Measurements from ENCODE around the gene EP400.
A peak's percentile ranks its signal among the peaks of the same experiment; 100 is the strongest.

Gene EP400

DNA sequence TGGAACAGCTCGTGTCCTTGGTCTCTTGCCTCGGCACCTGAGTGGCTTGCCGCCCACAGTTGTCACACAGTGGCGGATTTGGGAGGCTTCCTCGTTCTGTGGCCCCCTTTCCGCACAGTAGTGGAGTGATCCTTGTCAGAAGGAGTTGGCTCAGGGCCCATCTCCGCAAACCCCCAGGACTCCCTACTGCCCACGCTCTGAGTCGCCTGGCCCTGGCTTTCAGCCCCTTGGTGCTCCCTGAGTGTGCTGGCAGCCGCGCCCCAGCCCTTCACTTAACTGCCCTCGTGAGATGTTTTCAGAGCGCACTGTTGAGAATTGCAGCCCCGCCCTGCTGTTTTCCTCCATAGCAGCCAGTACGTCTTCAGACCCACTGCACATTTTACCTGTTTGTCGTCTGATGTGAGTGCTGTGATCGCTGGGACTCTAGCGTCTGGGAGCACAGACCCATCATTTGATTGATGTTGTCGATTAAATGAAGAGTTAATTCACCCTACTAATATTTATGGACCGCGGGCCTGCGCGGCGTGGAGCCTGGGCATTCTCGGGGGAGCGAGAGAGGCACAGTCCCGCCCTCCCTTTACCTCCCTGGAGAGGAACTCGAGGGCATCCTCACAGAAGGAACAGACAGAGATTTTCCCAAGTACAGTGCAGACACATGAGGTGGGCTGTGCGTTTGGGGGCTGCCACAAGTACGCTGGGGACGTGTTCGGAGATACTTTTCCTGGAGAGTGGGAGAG lies 102.6 kb downstream of the EP400 start:
- no peak for DNase-seq

DNA sequence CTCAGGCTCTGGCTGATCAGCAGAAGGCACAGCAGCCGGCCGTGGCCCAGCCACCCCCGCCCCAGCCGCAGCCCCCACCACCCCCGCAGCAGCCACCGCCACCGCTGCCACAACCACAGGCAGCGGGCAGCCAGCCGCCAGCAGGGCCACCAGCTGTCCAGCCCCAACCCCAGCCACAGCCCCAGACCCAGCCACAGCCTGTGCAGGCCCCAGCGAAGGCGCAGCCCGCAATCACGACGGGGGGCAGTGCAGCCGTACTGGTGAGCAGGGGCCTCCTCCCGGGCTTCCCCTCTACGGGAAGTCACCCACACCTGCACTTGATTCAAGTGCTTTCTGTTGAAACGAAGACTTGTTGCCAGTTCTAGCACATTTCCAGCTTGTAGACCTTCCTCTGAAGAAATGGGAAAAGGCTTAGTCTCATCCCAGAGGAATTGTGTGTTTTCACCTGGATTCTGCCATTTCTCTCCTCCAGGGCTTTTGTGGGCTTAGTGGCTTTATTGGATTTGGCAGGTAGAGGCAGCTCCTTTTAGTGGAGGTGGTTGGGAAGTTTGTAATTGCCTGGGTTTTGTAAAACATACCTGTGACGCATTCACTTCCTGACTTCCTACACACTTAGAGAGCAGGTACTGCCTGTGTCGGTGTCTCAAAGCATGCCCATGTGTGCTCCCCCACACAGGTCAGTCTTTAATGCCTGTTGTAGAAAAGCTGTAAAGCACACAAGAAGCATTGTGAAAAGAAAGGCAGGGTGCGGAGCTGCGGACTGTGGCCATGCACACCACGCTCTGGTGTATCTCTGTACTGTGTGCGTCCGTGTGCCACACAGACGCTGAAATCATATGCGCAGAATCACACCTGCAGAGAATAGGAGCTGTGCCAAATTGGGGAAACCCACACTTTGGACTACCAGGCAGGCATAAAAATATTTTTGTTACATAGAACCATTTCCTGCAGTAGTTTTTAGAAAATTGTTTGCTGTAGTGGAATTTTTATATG lies 103.9 kb downstream of the EP400 start:
- DNase-seq: no peak

DNA sequence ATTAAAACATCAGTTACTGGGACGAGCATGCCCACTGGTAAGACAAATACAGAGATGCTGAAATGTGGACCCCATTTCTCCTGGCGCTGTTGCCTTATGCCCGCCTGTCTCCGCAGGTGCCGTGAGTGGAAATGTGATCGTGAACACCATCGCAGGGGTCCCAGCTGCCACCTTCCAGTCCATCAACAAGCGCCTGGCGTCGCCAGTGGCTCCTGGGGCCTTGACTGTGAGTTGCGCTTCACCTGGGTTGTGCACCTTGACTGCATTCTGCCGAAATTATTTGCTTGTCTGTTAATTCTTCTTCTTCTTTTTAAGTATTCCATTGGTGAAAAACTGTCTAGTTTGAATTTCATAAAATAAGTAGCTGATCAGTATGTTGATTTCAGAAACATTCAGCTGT lies 105.2 kb downstream of the EP400 start:
- DNase-seq: no peak

DNA sequence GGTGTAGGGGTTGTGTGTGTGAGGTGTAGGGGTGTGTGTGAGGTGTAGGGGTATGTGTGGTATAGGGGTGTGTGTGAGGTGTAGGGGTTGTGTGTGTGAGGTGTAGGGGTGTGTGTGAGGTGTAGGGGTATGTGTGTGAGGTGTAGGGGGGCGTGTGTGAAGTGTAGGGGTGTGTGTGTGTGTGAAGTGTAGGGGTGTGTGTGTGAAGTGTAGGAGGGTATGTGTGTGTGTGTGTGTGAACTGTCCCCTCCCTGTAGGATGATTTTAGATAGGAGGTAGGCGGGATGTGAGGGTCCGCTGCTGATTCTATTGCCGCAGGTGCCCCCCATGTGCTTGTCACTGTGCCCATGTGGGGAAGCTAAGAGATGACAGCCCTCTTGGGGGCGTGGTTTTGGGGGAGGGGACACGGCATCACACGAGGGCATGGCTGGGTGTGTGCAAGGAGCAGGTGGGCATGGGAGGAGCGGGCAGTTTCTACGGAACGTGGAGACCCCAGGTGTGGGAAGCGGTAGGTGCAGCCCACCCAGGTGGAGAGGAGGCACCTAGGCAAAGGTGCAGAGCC lies 105.9 kb downstream of the EP400 start:
- peak; percentile 36 for DNase-seq

DNA sequence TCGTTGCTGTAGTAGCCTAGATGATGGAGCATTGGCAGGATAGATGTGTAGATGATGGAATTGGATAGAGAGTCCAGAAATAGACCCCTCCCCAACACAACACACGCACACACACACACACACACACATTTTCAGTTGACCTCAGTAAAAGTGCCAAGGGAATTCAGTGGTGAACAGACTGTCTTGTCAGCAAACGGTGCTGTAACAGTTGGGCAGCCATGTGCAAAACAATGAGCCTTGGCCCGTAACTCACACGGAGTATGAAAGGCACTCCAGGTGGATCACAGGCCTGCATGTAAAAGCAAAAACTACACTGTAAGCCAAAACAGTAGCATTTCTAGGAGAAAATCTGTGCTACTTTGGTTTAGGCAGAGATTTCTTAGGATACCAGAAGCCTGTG lies 106.6 kb downstream of the EP400 start:
- peak; percentile 6 for DNase-seq

DNA sequence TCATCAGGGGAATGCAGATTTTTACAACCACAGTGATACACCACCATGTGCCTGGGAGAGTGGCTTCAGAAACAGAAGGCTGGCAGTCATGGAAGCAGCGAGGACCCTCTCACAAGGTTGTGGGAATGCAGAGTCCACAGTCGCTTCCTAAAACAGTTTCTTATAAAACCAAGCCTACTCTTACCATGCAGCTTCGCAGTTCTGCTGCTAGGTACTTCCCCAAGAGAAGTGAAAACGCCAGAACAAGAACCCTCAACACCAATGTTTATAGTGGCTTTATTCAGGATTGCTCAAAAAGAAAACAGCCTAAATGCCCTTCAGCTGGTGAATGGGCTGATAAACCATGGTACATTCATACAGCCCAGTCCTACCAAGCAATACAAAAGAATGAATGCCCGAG lies 107.2 kb downstream of the EP400 start:
- peak; percentile 33 for DNase-seq

DNA sequence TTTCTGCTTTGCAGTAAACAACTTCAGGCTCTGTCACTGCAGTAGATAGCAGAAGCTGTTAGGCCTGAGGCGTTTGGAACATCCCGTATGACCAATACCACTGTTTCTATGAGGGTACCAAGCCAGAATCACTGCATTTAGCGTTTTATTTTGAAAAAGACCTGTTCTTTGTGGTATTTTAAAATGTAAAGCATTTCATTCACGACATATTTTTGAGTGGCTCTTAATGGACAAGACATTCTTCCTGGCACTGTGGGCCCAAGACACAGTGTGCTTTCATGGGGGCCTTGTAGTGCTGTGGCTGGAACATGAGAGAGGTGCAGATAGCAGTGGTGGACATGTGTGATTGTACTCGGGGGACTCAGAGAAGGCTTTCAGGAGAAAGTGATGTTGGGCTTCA lies 107.9 kb downstream of the EP400 start:
- DNase-seq: peak; percentile 22

DNA sequence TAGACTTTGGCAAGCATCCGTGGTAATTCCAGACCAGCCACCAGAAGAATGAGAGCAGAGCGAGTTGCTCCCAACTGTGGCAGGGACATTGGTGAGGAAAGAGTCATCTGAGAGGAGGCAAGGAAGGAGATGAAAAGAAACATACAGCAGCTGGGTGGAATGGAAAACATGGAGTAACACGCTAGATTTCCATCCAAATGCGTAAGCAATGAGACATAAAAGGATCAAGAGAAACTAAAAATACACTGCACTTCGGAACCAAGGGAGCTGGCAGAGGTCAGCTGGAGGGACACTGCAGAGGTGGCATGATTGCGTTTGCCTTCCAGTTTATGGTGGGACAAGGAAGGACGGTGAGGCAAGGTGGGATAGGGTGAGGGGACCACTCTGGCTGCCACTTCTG lies 111.5 kb downstream of the EP400 start:
- no peak for DNase-seq

DNA sequence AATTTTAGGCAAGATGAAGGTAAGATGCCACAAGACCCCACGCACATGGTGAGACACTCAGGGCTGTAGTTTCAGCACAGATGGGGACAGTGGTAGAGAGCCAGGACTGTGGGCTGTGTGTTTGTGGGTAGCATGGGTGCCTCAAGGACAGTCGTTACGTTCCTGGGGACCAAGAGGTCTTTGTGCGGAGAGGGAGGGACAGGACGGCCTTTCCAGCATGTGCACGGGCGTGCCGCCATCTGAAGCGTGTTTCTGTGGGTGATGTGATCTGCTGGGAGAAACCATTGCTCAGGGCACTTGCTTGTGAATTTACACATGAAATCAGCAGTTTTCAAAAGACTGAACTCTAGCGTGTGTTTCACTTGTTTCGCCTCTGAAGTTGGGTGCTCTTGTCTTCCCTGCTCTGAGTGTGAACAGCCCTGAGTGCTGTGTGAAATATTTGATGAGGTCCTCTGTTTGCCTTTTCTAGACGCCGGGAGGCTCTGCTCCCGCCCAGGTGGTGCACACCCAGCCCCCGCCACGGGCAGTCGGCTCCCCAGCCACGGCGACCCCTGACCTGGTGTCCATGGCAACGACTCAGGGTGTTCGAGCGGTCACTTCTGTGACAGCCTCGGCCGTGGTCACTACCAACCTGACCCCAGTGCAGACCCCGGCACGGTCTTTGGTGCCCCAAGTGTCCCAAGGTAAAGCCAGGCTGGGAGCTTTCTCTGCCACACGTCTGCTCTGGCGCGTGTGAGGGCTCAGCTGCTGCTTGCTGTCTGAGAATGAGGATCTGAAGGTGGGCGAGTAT lies 112.1 kb downstream of the EP400 start:
- peak; percentile 61 for DNase-seq

DNA sequence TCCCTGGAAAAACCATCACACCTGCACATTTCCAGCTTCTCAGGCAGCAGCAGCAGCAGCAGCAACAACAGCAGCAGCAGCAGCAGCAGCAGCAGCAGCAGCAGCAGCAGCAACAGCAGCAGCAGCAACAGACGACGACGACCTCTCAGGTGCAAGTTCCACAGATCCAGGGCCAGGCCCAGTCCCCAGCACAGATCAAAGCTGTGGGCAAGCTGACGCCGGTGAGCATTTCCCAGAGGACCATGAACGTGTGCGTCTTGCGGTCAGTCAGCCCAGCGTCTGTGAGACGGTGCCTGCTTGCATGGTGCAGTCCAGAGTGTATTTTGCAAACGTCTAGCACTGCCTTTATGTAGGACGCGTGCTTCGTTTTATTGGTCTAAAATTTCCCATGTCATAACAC lies 112.7 kb downstream of the EP400 start:
- peak; percentile 51 for DNase-seq

DNA sequence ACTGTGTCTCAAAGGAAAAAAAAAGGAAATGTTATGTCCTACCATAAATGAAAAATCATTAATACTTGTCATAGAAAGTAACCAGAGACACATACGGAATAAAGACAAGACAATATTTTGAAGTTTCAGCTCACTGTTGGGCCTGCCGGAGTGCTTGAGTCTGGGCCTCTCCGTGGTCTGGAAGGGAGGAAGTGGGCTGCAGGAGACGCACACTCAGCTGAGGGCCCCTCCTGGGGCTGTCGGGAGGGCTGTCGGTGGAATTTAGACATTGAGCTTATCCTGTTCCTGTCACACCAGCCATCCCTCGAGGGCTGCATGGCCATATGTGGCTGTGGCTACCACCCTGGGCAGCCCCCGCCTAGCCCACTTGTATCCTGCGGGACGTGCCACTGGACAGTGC lies 113.7 kb downstream of the EP400 start:
- DNase-seq: peak; percentile 48

DNA sequence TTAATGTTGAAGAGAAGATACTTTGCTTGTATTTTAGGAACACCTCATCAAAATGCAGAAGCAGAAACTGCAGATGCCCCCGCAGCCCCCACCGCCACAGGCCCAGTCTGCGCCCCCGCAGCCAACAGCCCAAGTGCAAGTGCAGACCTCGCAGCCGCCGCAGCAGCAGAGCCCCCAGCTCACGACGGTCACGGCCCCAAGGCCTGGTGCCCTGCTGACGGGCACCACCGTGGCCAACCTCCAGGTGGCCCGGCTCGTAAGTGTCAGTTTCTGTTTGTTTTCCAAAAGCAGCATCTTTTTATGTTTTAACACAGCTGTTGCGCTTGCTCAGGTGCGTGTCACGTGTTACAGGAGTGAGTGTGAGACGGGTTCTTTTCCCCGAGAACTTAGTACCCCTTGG lies 114.9 kb downstream of the EP400 start:
- DNase-seq: no peak

DNA sequence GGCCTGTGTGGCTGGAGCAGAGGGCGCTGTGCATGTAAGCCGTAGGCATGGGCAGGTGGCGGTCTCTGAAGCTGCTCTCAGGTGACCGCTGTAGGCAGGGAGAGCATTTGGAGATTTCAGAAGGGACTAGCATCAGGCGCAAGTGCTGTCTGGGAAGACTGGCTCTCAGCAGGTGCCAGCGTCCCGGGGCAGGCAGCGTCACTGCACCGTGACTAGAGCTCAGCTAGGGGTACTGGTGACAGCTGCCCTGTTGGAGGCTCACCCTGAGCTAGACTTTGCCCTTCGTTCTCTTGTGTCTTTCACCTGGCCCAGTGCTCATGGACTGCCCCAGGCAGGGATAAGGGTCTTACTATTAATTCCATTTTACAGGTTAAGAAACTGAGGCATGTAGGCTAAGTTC lies 115.5 kb downstream of the EP400 start:
- no peak for DNase-seq

DNA sequence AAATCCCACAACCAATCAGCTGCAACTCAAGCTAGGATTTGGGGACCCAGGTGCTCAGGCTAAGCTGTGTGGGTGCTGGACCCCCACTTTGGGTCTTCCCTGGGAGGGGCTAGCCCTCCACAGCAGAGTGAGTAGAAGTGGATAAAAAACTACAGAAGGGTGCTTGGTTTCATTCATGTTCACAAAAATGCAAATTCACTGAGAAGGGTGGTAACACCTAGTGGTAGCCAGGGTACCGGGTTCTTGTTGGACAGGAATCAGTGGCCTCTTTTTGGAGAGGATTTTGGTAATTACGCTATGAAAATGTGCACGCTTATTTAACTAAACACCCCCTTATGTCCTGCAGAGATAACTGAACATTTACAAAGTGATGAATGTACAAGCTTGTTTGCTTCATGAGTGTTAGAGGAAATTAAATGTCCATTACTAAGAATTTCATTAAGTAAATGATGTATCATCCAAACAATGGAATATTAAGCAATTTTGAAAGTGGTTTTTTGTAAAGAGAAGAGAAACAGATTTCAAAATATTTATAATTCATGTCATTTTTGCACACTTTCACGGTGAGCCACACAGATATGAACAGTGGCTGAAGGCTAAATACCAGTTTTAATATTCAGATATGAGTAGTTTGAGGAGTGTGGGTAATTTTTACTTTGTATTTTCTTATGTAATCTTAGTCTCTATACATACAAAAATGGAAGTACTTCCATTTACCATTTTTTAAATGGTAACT lies 116.0 kb downstream of the EP400 start:
- peak; percentile 39 for DNase-seq

DNA sequence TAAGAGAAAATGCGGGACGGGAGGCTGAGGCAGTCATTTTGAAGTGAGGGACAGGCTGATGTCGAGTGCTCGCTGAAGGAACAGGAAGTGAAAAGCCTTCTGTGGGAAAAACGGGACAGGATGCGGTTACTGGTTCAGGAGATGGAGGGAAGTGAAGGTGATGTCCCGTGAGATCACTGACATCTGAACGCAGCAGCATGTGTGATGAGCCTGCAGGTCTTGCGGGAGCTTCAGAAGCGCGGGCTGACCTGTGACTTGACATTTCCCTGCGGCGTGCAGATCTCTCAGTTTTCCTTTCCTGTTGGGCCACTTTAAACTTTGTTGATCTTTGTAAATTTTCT lies 116.6 kb downstream of the EP400 start:
- peak; percentile 68 for DNase-seq

DNA sequence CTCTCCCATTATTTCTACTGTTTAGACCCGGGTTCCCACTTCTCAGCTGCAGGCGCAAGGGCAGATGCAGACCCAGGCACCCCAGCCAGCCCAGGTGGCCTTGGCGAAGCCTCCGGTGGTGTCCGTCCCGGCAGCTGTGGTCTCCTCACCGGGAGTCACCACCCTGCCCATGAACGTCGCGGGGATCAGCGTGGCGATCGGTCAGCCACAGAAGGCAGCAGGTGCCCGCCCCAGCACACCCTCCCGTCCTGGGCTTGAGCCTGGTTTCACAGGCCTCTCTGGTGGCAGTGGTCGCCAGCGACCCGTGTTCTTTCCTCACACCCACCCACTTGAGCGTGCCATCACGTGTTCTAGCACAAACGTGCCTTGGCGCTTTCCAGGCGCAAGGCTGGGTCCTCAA lies 117.0 kb downstream of the EP400 start:
- peak; percentile 50 for DNase-seq

DNA sequence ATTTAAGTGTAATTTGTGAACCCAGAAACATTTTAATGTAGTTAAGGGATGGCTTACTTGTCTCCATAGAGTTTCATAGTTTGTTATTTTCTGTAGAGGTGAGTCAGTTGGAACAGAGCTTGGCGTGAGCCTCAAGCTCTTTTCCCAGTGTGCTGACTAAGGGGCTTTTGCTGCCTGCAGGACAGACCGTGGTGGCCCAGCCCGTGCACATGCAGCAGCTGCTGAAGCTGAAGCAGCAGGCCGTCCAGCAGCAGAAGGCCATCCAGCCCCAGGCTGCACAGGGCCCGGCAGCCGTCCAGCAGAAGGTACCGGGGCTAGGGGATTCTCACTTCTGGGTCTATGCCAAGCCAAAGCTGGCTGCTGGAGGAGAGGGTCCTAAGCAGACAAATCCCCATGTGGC lies 117.4 kb downstream of the EP400 start:
- peak; percentile 38 for DNase-seq

DNA sequence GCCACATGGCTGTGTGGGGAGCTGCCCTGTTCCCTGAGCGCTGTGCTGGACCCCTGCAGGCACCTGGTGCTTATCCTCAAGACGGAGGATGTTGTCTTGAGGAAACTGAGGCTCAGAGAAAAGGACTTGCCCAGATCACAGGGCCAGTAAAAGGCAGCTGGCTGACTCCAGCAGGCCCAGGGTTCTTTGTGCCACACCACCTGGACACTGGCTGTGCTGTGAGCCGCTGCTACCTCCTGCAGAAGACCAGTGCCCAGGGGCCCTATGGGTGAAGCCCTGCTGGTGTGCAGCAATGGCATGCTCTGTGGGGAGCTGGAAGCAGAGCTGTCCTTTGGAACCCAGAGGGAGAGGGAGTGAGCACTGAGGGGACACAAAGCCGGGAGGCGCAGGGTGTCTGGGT lies 118.5 kb downstream of the EP400 start:
- DNase-seq: no peak

DNA sequence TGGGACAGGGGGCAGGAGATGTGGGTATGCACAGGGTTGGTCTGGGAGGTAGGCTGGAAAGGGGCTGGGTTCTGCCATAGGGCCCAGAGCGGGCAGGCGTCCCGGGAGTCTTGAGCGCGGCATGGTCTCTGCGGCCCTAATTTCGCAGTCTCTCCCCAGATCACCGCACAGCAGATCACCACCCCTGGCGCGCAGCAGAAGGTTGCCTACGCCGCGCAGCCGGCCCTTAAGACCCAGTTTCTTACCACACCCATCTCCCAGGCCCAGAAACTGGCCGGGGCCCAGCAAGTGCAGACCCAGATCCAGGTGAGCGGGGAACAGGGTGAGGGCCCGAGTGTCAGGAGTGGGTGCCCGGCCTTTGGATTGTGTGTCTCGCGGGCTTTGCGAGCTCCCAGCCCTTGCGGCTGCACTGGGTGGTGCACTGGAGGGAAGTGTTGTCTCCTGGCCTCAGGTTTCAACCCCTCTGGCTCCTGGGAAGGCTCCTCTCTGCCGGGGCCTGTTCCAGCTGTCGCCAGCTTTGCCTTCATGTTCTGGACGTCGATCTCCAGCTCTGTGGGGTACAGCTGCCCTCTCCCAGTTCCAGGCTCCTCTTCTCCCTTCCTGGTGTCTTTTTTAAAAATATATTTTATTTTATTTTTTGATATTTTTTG lies 119.7 kb downstream of the EP400 start:
- peak; percentile 59 for DNase-seq

DNA sequence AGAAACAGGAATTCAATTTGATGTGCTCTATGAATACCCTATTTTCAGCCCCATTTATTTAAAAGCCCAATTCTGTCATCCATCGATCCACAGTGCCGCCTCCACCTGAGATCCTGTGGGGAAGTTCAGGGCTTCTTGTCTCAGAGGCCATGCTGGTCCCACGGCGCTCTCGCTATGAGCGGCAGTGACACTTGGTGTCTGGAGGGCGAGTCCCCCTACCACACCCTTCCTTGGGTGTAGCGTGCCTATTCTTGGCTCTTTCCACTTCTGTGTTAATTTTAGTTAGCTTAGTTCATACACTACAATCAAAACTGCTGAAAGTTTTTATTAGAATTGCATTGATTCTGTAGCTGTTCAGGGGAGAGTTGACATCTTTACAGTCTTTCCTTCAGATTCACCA lies 120.6 kb downstream of the EP400 start:
- DNase-seq: peak; percentile 57

DNA sequence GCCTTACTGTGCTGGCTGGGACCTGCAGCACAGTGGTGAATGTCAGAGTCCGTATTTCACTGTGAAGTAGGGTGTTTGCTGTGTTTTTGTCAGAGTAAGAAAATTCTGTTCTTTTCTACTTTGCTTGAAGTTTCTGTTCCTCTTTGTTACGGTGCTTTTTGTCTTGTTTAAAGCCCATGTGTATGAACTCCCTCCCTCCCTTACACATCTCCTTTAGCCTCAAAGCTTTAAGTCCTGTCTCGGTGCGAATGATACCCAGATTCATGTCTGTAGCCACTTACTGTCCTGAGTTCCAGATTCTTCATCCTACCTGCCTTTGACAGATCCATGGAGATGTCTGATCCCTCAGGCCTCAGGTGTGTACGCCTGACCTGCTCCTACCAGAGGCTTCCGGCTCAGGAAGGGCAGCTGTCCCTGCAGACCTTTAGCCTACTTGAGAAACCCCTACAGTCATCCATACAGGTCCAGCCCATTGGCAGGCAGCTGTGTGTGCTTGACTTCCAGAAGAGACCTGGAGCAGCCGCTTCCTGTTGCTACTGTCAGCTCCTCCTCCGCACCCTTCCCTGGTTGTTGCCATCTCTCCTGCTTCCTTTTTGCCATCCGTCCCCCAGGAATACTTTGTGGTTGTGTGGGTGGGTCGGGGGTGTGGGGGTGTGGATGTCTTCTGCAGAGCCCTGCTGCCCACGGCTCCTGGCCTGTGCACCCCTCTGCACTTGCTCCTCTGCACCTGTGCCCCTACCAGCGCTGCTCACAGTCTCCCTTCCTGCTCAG lies 121.5 kb downstream of the EP400 start:
- DNase-seq: peak; percentile 42
